Endothelial cell of hepatic sinusoid (primary cell): ENCODE data around the gene TAB2.

Experiments
- in situ Hi-C: cut with HindIII; loops from 2 replicates; pipeline ENCODE4 v1.10.0; 2017; ENCODE audit warnings: low sequenced_read_pairs

Gene TAB2

DNA sequence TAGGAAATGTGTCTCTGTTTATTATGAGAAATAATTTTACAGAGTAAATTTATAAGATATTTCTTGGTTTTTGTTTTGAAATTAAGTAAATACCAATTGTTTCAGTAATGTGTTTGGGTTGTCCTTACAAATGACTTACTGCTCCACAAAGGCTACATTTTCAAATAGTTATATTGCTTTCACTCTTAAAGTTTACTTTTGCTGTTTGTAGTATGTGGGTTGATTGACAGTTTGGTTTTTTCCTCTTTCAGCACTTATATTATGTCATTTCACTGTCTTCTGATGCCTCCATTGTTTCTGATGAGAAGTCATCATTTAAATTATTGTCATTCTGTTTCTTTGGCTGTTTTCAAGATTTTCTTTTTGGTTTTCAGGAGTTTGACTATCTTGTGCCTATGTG, 47.7 kb downstream of the TAB2 start:
- in situ Hi-C loops, result no loop called here

DNA sequence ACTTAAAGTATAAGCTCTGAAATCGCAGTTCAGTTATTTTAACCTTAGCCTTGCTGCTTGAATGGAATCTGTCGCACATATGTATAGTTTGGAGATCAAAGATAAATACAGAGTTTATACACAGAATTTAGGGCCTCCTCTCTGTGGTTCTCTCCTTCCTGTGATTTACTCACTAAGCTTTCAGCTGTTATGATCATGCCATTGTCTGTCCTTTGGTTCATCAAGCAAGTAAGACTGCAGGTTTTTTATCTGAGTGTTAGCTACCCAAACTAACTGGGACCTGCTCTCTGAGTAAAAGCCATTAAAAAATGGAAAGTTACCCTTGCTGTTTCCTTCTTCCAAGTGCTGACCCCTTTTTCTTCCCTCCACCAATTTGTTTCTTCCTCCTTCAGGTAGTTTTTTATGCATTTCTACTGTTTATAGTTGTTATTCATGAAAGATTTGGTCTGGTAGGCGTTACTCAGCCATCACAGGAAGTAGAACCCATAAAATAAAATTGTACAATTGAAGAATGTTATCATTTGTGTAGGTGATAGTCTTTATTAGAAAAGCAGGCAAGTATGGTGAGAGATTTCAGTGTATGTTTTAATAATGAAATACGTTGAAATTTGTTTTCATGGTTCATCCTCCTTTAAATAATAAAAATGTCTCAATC, 48.9 kb downstream of the TAB2 start:
- in situ Hi-C loops, result no loop called here

DNA sequence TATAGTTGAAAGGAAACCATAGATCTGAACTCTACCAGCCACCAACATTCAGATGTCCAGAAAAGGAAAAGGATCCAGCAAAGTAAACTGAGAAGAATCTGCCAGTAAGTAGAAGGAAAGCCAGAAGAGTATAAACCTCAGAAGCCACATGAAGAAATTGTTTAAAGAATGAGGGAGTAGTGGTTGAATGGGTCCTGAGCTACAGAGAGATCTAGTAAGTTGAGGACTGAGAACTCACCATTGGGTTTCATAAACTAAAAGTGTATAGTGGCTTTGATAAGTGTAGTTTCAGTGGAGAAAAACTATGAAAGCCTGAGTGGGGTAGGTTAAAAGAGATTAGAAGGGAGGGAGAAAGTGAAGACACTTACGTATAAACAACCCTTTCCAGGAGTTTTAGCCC, 50.6 kb downstream of the TAB2 start:
- in situ Hi-C loops, result no loop called here

DNA sequence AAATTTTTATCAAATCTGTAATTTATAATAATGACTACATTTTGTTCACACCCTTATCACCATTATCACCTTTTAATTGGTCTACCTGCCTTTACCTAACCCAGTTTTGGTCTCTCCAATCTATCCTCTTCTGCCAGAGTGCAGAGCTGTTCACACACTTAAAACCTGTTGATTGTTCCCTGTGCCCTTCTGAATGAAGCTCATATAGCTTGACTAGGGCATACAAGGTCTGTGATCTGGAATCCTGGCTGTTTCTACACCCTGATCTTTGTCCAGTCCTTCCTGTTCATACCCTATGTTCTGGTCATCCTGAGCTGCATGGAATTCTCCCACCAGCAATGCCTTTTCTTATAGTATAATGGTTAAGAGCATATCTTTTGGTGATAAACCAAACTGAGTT, 53.6 kb downstream of the TAB2 start:
- in situ Hi-C loops, result no loop called here

DNA sequence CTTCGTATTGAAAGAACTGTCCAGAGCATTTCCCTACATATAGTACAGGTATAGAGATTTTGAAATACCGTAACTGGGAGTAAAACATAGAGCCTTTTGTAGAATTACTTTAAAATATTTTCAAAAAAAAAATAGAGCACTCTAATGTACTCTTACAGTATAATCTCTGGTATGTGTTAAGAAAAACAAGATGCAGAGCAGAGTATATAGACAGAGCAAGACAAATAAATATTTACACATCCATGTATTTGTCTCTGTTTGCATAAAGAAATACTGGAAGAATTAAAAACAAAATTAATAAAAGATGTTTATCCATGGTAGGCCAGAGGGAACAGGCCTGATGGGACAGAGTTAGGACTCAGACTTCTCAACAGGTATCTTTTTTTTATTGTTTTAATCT, 54.5 kb downstream of the TAB2 start:
- in situ Hi-C loops, result no loop called here

DNA sequence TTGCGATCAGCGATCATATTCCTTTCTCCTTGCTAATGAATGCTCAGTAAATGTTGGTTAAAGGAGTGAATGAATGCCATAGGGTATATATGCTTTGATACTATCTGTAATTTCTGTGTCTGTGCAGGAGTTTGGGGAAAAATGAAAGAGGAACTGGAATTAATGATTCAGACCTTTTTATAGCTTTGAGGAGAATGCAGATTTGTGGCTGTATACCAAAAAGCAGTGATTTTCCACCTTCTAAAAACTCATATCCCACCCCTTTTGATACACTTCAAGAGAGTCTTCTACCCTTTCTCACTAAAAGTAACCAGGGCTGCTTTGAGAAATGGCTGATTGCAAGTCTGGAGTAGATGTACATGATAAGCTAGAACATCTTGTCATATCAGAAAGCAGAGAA, 56.0 kb downstream of the TAB2 start:
- in situ Hi-C loops, result no loop called here

DNA sequence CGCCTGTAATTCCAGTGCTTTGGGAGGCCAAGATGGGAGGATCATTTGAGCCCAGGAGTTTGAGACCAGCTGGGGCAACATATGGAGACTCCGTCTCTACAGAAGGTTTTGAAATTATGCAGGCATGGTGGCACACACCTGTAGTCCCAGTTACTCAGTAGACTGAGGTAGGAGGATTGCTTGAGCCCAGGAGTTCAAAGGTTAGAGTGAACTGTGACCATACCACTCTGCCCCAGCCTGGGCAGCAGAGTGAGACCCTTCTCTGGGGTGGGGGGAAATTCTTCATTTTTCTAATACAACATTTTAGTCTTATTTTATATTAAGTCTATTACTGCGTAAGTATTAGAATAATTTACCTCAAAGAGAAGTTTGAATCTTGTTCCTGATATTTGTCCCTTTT, 62.5 kb downstream of the TAB2 start:
- in situ Hi-C loops, result no loop called here

DNA sequence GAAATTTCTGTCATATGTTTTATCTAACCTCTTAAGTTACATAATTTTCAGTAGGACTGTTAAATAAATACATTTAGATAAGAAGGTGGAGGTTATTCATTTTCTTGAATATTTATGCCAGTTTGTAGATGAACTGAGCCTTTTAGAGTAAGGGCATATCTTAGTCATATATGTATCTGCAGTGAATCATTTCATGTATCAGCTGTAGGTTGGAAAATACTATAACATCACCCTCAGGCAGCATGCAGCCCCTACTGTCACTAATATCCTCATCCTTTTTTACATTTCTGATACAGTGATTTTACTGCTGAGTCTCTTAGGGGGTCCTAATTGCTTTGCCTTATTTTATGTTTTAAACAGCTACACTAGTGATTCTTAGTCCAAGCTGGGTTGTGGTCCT, 63.0 kb downstream of the TAB2 start:
- in situ Hi-C loops, result no loop called here

DNA sequence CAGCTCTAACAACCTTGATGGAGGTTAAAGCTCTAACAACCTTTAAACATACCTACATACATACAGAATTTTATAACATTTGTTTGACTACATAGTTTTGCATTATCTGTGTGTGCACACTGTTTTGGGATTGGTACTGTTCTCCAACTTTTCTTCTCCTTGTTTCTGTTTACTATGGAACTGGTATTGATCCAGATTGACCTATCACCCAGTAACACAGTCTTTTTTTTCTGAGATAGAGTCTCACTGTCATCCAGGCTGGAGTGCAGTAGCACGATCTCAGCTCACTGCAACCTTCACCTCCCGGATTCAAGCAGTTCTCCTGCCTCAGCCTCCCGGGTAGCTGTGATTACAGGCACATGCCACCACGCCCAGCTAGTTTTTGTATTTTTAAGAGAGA, 65.9 kb downstream of the TAB2 start:
- in situ Hi-C loops, result no loop called here

DNA sequence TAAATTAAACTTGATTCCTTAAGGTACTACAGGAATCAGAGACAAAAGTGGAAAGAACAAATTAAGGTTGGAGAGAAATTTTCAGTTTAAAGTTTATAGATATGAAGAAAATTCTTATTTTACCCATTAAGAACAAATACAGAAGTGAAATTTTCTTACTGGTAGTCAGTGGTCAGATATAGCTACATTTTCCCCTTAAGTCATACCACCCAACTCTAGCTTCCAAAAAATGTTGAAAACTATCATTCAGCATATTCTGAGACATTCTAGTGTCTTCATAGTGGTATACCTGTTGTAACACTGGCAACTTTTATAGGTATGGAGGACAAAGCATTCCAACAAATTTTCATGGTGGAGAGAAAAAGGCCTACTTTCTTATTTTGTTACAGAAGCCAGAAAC, 67.0 kb downstream of the TAB2 start:
- in situ Hi-C loops, result no loop called here

DNA sequence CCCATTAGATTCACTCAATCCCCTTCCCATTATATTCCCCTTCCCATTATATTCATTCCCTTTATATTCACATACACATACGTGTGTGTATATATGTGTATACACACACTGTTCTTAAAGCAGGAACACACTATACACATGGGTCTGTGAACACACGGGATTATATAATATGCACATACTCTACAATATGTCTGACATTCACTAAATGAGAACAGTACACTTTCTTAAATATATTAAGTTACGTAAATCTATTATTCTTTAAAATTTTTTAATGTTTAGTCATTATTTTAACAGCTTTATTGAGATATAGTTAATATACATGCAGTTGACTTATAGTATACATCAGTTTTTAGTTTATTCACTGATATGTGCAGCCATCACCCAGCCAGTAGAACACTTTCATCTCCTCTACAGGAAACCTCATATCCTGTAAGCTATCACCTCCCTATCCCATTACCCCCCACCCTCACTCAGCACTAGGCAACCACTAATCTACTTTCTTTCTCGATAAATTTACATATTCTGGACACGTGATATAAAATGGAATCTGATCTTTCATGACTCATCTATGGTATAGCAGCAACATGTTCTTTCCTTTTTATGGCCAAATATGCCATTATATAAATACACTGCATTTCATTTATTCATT, 68.6 kb downstream of the TAB2 start:
- in situ Hi-C loops, result no loop called here

DNA sequence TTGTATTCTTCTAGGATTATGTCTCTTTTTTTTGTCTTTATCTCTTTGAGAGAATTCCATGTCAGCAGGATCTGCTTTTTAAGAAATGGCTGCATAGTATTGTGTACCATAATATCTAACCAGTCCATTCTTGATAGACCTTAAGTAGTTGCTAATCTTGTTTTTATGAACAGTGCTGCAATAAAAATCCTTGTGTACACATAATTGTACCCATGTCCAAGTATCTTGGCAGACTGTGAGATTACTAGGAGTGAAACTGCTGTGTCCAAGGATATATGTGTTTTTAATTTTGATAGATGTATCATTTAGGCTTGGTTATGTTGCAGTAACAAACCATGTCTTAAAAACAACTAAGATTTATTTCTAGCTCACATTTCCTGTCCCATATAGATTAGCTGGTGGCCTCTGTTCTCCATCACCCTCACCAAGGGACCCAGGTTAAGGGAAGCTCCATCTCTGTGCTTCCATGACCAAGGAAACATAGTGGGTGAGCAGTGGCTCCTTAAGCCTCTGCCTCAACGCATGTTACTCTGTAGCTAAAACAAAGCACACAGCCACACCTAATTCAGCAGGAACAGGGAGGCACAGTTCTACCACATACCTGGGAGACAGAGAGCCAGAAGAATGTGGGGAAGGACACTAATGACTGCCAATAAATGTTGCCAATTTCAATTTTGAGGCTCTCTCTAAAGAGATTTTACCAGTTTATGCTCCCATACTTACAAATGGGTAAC, 70.4 kb downstream of the TAB2 start:
- in situ Hi-C loops, result no loop called here

DNA sequence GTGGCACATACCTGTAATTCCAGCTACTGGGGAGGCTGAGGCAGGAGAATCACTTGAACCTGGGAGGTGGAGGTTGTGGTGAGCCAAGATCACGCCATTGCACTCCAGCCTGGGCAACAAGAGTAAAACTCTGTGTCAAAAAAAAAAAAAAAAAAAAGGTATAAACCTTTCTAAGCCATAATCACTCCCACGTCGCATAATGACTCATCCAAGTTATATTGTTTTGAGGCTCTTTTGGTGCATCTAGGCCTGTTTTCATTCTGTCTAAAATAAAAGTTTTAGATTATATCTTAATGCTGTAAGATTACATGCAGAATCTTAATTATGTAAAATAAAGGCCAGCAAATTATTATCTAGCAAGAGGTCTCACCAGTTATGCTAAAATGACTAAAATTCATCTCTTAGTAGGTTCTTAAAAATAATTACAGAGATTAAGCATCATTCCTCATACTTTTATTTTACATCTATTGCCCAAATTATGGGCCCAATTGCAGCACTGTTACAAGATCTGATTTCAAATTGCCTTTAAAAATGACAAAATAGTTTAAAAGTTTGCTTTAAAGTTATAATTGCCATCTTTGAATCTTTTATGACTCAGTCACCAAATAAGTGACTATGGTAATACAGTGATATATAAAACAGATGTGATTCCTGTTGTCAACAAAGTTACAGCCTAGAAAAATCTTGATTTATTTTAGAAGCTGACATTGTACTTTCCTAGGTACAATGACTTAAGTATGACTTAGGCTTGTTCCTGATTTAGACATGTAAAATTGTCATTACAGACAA, 72.2 kb downstream of the TAB2 start:
- in situ Hi-C loops, result no loop called here

DNA sequence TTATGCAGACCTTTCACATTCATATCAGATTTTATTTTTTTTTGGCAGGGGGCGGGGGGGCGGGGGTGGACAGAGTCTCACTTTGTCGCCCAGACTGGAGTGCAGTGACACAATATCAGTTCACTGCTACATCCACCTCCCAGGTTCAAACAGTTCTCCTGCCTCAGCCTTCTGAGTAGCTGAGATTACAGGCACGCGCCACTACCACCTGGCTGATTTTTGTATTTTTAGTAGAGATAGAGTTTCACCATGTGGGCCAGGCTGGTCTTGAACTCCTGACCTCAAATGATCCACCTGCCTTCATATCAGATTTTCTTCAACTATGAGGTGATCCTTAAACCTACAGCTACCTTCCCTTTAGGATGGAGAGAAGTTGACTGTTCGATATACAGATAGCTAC, 74.6 kb downstream of the TAB2 start:
- in situ Hi-C loops, result no loop called here

DNA sequence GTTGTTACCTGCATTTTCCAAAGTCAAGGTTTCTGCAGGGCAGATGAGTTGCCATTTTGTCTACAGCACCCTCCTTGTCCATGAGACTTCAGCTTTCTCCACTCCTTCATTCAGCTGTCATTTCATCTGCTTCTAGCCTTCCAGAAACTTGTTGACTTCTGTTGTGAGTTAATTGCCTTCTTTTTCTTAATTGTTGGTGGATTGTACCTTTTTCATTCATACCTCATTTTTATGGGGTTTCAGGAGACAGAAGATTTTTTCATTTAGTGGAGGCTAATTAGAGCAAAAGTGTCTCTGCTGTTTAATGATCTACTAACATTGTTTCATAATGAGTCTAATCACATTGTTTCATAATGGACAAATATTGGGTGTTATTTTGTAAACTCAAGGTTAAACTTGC, 75.0 kb downstream of the TAB2 start:
- in situ Hi-C loops, result no loop called here

DNA sequence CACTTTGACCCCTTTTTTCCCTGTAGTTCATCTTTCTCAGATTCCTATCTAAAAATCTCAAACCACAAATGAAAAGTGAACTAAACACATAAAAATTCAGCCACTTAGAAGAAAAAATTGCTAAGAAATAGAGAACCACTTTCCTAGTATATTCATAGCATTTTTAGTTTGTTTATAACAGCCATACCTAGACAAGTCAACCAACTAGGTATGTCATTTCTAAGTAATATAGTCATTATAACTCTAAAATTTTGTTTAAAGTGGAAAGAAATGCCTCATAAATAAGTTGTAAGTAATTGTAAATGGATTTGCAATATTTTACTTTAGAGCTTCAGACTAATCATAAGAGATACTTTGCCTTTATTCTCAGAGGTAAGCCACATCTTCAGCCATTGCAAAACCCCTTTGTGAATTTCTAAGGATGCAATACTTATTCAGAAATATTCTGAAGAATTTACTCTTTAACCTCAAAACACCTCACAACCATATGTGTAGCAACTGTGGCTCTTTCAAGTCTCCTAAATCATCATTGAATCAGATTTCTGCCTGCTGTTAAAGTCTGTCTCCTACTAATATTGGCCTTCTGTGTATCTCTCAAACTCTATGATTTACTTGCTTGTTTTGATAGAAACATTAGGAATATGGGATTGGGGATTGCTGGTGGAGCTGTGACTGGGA, 75.6 kb downstream of the TAB2 start:
- in situ Hi-C loops, result no loop called here

DNA sequence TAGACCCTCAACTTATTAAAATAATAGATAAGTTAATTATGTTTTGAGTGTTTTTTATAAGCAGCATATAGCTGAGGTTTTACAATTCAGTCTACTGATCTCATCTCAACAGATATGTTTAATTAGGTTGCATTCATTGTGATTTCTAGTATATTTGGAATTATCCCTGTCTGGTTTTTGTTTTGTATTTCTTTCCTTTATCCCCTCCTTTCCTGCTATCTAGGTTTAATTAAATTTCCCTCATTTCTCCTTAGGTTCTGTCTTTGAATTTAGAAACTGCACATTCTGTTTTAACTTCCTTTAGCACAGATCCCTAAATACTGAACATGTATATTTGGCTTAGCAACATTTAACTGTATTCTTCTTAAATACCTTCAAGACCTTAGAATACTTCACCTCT, 77.7 kb downstream of the TAB2 start:
- in situ Hi-C loops, result no loop called here

DNA sequence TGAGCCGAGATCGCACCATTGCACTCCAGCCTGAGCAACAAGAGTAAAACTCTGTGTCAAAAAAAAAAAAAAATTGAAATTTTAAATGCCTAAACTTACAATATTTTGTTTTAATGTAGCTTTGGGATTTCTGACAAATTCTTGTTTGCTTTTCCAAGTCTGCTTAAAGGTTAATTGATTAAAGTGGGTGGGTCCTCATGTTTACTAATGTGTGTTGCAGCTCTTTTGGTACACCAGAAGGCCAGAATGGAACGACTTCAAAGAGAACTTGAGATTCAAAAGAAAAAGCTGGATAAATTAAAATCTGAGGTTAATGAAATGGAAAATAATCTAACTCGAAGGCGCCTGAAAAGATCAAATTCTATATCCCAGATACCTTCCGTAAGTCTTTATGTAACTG, 79.9 kb downstream of the TAB2 start:
- in situ Hi-C loops, result no loop called here

DNA sequence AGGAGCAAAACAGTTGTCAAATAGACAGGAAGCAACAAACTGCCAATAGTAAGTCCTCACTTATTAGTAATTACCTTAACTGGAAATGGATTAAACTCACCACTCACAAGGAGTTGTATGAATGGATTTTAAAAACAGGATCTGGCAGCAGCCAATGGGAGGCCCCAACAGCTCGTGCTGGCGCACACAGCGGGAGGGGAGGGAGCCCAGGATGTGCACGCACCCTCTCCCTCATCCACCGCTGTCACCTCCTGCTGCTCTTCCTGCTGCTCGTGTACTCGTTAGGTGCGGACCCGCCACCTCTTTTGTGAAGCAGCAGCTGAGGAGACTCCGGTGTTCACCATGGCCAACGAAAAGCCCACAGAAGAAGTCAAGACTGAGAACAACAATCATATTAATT, 82.5 kb downstream of the TAB2 start, which contains the start of gene SUMO4:
TSS of gene SUMO4 (plus strand) at position 213 of the 400 bp plus-strand sequence. CDS start at position 343, 130 bp downstream.
- in situ Hi-C loops, result loop anchor here (25.0 kb wide), 1 partner anchor 238 kb away; no protein-coding TSS in a partner anchor

DNA sequence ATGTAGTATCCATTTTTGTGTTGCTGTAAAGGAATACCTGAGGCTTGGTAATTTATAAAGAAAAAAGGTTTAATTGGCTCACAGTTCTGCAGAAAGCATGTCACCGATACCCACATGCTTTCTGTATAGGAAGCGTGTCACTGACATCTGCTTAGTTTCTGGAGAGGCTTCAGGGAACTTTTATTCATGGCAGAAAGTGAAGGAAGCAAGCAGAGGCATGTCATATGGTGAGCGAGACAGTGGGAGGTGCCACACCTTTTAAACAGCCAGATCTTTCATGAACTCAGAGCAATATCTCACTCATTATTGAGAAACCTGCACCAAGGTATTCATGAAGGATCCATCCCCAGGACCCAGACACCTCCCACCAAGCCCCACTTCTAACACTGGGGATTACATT, 86.0 kb downstream of the TAB2 start:
- in situ Hi-C loops, result loop anchor here (25.0 kb wide), 1 partner anchor 241 kb away; no protein-coding TSS in a partner anchor
